ENCODE measurements around the gene ZRANB1. TPM values are rescaled to one million over a fixed set of nuclear protein-coding genes. Genes with fewer than 3 reads are reported as not detected.

Gene ZRANB1
- total RNA-seq, 2 experiments from 2014 or later, result 21.2 to 22.2 TPM

DNA sequence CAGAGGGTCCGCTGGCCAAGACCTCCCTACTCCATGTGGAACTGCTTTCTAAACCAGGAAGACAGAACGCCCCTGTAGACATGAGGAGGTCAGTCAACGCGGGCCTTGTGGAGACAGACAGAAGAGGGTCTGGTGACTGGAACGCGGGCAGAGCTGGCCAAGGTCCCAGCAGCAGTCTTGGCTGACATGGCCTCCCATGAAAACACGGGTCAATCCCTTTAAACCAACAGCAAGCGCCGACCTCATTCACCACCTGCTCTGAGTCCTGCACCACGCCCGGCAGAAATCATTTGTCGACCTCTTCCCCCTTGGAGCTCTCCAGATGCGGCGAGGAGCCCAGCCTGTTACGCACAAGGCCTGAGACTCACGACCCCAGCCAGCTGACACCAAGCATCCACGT is 78.5 kb downstream of the ZRANB1 start:
- Mint-ChIP-seq H3K4me3 (no peak overlapping the region), H3K27me3 (peaks cover 4% of the 10 kb centered on the region), H3K36me3 (ENCODE audit: low read depth) (no peaks in the 10 kb centered on the region), H3K4me1 (ENCODE audit: low read depth) (no peaks in the 10 kb centered on the region), H3K9me3 (peaks cover 4% of the 10 kb centered on the region), H3K27ac (no peak overlapping the region)
- CTCF ChIA-PET, result no interaction called here
- Histone ChIP-seq H3K27ac (ENCODE audit: low read depth in 1 of 2, low read length in 2 of 2) (no peak overlapping the region), H3K9me3 (ENCODE audit: control insufficient read depth in 1 of 2, insufficient read depth in 1 of 2, low read length in 2 of 2) (no peaks in the 10 kb centered on the region), H3K4me3 (ENCODE audit: low read length) (no peak overlapping the region), H3K27me3 (ENCODE audit: control insufficient read depth in 1 of 2, insufficient read depth in 2 of 2, low read length in 2 of 2) (no peaks in the 10 kb centered on the region), H3K4me1 (ENCODE audit: insufficient read depth, low read length) (no peaks in the 10 kb centered on the region), H3K36me3 (ENCODE audit: insufficient read depth, low read length) (no peaks in the 10 kb centered on the region)
- intact Hi-C loops (cut with DNase I, micrococcal nuclease), result no loop called here
- POLR2A ChIA-PET, result no interaction called here
- TF ChIP-seq, protein P1, sequence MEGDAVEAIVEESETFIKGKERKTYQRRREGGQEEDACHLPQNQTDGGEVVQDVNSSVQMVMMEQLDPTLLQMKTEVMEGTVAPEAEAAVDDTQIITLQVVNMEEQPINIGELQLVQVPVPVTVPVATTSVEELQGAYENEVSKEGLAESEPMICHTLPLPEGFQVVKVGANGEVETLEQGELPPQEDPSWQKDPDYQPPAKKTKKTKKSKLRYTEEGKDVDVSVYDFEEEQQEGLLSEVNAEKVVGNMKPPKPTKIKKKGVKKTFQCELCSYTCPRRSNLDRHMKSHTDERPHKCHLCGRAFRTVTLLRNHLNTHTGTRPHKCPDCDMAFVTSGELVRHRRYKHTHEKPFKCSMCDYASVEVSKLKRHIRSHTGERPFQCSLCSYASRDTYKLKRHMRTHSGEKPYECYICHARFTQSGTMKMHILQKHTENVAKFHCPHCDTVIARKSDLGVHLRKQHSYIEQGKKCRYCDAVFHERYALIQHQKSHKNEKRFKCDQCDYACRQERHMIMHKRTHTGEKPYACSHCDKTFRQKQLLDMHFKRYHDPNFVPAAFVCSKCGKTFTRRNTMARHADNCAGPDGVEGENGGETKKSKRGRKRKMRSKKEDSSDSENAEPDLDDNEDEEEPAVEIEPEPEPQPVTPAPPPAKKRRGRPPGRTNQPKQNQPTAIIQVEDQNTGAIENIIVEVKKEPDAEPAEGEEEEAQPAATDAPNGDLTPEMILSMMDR (IDR thresholded peaks at IDR 0.05), result no peak
- ATAC-seq (ENCODE audit: poor library complexity), result no peak
- no peak for DNase-seq

DNA sequence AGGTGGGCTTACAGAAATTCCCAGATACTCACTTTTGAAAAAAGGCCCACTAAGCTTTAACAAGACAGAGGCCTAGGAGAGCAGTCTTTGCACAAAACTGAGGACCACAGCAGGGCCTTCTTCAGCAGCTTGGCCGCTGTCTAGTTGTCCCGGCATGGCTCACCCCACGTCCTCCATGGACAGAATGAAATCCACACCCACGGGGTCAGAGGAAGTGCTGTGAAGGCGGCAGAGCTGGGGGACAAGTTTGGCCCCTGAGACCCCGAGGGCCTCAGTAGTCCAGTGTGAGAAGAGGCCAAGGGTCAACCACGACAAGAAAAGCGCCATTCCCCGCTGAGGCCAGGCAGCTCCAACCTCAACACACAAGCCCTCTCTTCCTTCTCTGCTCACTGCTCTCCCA is 78.9 kb downstream of the ZRANB1 start:
- Histone ChIP-seq H3K4me1 (ENCODE audit: insufficient read depth, low read length) (no peaks in the 10 kb centered on the region), H3K9me3 (ENCODE audit: control insufficient read depth in 1 of 2, insufficient read depth in 1 of 2, low read length in 2 of 2) (no peaks in the 10 kb centered on the region), H3K27me3 (ENCODE audit: control insufficient read depth in 1 of 2, insufficient read depth in 2 of 2, low read length in 2 of 2) (no peaks in the 10 kb centered on the region), H3K4me3 (ENCODE audit: low read length) (no peak overlapping the region), H3K36me3 (ENCODE audit: insufficient read depth, low read length) (no peaks in the 10 kb centered on the region), H3K27ac (ENCODE audit: low read depth in 1 of 2, low read length in 2 of 2) (no peak overlapping the region)
- ATAC-seq (ENCODE audit: poor library complexity) (no peak), DNase-seq (no peak)
- intact Hi-C loops (cut with DNase I, micrococcal nuclease), result no loop called here
- ChIA-PET CTCF (no interaction called here), POLR2A (no interaction called here)
- H3K27me3 Mint-ChIP-seq, result peaks cover 4% of the 10 kb centered on the region
- TF ChIP-seq, protein P1 (IDR thresholded peaks at IDR 0.05), result no peak
- H3K4me3 Mint-ChIP-seq, result no peak overlapping the region
- H3K4me1 Mint-ChIP-seq (ENCODE audit: low read depth), result no peaks in the 10 kb centered on the region
- no peak overlapping the region for H3K27ac Mint-ChIP-seq
- peaks cover 4% of the 10 kb centered on the region for H3K9me3 Mint-ChIP-seq
- H3K36me3 Mint-ChIP-seq (ENCODE audit: low read depth), result no peaks in the 10 kb centered on the region

DNA sequence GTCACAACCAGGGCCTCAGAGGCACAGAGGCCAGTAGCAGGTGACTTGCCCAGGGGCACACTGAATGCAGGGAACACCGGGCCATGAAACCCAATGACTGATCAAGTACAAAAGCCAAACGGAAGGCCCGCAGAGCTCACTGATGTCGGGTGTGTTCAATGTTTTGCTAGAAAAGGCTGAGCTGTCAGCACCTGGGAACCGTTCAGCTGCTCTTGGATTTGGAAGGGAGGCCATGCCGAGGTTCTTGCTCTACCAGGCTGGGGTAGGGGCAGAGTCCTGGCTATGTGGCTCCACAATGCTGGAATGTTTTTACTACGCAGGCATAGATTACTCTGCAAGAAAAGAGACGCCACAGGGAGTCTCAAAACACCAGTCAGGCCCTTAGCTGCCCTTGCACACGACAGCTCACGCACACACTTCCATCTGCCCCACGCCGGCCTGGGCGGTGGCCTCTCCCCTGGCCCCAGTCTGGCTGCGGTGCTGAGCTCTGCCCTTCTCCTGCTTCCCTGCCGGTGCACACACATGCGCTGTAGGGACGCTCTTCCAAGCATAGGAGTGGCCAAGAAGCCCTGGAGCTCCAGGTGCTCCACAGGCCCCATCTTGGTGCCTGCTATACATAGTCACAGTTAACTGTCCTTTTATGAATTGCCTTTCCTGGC is 79.9 kb downstream of the ZRANB1 start:
- intact Hi-C loops (cut with DNase I, micrococcal nuclease), result no loop called here
- Mint-ChIP-seq H3K27me3 (peaks cover 1% of the 10 kb centered on the region), H3K9me3 (peaks cover 4% of the 10 kb centered on the region), H3K4me1 (ENCODE audit: low read depth) (no peaks in the 10 kb centered on the region), H3K4me3 (no peak overlapping the region), H3K27ac (no peak overlapping the region), H3K36me3 (ENCODE audit: low read depth) (no peaks in the 10 kb centered on the region)
- no peak overlapping the region for H3K27ac ChIP-seq (ENCODE audit: low read depth in 1 of 2, low read length in 2 of 2)
- H3K27me3 ChIP-seq (ENCODE audit: control insufficient read depth in 1 of 2, insufficient read depth in 2 of 2, low read length in 2 of 2), result no peaks in the 10 kb centered on the region
- H3K9me3 ChIP-seq (ENCODE audit: control insufficient read depth in 1 of 2, insufficient read depth in 1 of 2, low read length in 2 of 2), result peaks cover 0 to 5% of the 10 kb centered on the region in 2 experiments
- no peak overlapping the region for H3K4me3 ChIP-seq (ENCODE audit: low read length)
- no peaks in the 10 kb centered on the region for H3K36me3 ChIP-seq (ENCODE audit: insufficient read depth, low read length)
- TF ChIP-seq, protein P1 (IDR thresholded peaks at IDR 0.05), result no peak
- CTCF ChIA-PET, result no interaction called here
- DNase-seq, result no peak
- H3K4me1 ChIP-seq (ENCODE audit: insufficient read depth, low read length), result no peaks in the 10 kb centered on the region
- no peak for ATAC-seq (ENCODE audit: poor library complexity)
- POLR2A ChIA-PET, result no interaction called here
